Left kidney (tissue), 2 donors: ENCODE results near the gene GAS7. TPM values are rescaled to one million over a fixed set of nuclear protein-coding genes. Genes with fewer than 3 reads are reported as not detected.
"Not testable (repeated sequence)": the region's sequence is repeated elsewhere in the genome, so short reads cannot be mapped to it uniquely, and the experiment has no call there.

Experiments used
- DNase-seq: peaks from one replicate; pipeline ENCODE4 v3.0.0-alpha.2; 2013
- polyA plus RNA-seq: library from polyadenylated mRNA; unstranded; fragments of 120-200 nt; gene quantifications from one replicate; pipeline ENCODE4 v1.2.1, GENCODE V29; 2013; ENCODE audit not compliant: insufficient read length

The GAS7 gene
- polyA plus RNA-seq, 1 donor, result 16.9 TPM

- DNase-seq, result no peak
Measured at GRCh38 chr17:9942885-9943284, 255.5 kb downstream of the GAS7 start.

GRCh38 chr17:9941305-9941704 lies 257.1 kb downstream of the GAS7 start:
- DNase-seq, result no peak

GRCh38 chr17:9940841-9941240 lies 257.6 kb downstream of the GAS7 start:
- DNase-seq, result no peak

- DNase-seq, result no peak
Measured at GRCh38 chr17:9938764-9939163, 259.6 kb downstream of the GAS7 start.

- DNase-seq, result no peak
Measured at GRCh38 chr17:9937901-9938300, 260.5 kb downstream of the GAS7 start.

GRCh38 chr17:9937241-9937761 lies 261.1 kb downstream of the GAS7 start:
- no peak for DNase-seq

GRCh38 chr17:9936095-9936494 lies 262.3 kb downstream of the GAS7 start:
- DNase-seq, result no peak

GRCh38 chr17:9935408-9935807 lies 263.0 kb downstream of the GAS7 start:
- DNase-seq, result no peak

DNA sequence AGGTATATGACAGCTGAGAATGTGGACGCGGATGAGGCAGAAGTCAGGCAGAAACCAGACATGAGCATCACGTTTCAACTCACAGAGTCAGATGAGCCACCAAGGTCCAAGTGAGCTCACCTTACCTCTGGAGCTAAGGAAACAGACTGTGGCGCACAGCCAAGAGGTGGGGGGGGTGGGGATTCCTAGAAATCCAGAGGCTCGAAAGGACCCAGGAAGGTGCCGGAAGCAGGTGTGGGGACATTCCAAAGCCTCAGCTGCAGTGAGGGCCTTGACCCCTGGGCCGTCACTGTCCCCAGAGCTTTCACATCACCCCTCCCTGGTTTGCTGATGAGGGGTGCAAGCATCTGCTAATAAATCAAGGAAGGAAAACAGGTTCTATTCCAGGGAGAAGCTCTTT lies 264.1 kb downstream of the GAS7 start:
- no peak for DNase-seq

DNA sequence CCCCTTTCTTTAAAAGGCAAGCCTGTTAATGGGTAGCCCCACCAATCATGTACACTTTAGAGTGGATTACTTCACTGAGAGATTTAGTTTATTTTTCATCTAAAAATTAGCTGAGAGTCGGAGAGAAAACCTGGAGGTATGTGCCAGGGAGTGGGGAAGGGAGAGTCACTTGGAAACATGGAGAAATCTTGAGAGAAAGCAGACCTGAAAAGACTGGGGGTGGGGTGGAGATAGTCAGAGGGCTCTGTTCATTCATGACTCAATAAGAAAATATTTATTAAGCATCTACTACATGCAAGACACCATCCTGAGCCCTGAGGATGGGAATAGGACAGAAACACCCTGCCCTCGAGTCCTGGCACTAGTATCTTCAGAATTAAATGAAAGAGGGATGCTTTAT lies 265.9 kb downstream of the GAS7 start:
- no peak for DNase-seq

- DNase-seq, result no peak
Measured at GRCh38 chr17:9931144-9931741, 267.2 kb downstream of the GAS7 start.

GRCh38 chr17:9929871-9930270 lies 268.5 kb downstream of the GAS7 start:
- no peak for DNase-seq

GRCh38 chr17:9928601-9929333 lies 269.6 kb downstream of the GAS7 start:
- peak; percentile 82 for DNase-seq

- DNase-seq, result no peak
Measured at GRCh38 chr17:9926150-9926804, 272.1 kb downstream of the GAS7 start.

DNA sequence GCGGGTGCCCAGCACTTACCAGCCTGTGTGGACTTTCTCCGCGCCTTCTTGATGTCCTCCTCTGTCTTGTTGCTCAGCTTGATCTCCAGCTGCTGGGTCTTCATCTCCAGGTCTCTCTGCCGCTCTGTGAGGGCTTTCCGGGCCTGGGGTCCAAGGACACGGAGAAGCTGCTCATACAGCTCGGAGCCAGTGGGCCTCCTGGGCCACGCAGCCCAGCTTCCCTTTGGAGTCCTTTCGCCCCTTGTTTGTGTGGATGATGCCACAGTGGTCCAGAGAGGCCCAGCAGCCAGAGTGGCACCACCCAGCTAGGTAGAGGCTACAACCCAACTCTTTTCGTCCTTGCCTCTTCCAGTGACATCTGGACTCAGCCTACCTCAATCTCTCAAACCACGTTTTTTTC lies 272.9 kb downstream of the GAS7 start:
- DNase-seq, result no peak

GRCh38 chr17:9924735-9925191 lies 273.6 kb downstream of the GAS7 start:
- DNase-seq, result peak; percentile 92

- no peak for DNase-seq
Measured at GRCh38 chr17:9922012-9922848, 276.2 kb downstream of the GAS7 start.

DNA sequence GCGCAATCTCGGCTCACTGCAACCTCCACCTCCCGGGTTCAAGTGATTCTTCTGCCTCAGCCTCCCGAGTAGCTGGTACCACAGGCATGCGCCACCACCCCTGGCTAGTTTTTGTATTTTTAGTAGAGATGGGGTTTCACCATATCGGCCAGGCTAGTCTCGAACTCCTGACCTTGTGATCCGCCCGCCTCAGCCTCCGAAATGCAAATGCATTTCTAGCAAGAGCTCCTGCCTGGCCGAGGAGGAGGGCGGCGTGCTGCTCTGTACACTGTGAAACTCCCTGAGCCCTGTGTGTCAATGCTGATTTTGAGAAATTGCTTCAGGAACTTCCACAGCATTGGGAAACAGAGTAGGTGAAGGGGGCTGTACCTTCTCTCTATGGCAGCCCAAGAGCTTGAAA lies 277.2 kb downstream of the GAS7 start:
- not testable (repeated sequence) for DNase-seq

- DNase-seq, result no peak
Measured at GRCh38 chr17:9918804-9919352, 279.5 kb downstream of the GAS7 start.

DNA sequence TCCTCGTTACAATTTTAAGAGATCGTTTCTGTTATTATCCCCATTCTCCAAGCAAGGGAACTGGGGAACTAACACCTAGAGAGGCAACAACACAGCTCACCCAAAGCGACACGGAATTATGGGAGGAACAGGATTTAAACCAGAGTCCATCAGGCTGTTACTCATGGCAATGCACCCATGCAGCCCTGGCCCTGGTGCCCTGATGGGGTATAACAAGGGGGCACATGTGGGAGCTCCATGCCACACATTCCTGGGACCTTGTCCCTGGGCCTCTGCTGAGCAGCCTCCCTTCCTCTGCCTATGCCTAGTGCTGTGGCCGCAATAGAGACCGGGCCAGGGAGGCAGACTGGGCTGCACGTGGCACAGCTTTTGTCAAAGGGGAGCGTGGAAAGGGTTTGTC lies 280.1 kb downstream of the GAS7 start:
- no peak for DNase-seq

GRCh38 chr17:9917801-9918200 lies 280.6 kb downstream of the GAS7 start:
- no peak for DNase-seq

DNA sequence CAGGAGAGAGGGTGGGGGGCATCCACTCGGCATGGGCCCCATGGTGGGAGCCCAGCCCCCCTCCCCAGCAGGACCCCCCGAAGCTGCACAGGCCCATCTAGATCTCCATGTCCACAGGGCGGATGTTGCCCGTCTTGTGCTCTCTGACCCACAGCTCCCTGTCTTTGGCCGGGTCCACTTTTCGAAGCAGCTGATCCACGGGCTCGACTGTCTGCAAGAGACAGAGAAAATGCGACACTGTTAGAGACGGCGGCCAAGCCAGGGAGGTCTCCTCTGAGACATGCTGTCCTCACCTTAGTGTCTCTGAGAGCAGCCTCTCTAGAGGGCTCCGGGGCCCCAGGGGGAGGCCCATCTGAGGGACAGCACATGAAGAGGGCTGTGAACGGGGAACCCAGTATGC lies 281.3 kb downstream of the GAS7 start:
- no peak for DNase-seq
